Upper lobe of left lung (tissue), 4 donors: Measurements from ENCODE around the gene HSPA8.

ENCODE experiments used
- POLR2A ChIP-seq, 4 donors: fragments of 450-650 bp; IDR thresholded peaks; one replicate each; pipeline ENCODE4 v1.5.1; 2016 to 2017; ENCODE audit warnings: antibody characterized with exemption in 4 of 4, mild to moderate bottlenecking in 2 of 4
- TF ChIP-seq, protein P1 (sequence below), 6 experiments: fragments of 450-650 bp in 4 of 6; fragments of 200-600 bp in 2 of 6; sonication (generic) in 2 of 6; IDR thresholded peaks; one replicate each; pipeline ENCODE4 v1.5.1; 2016 to 2019; ENCODE audit warnings: antibody characterized with exemption in 6 of 6

DNA sequence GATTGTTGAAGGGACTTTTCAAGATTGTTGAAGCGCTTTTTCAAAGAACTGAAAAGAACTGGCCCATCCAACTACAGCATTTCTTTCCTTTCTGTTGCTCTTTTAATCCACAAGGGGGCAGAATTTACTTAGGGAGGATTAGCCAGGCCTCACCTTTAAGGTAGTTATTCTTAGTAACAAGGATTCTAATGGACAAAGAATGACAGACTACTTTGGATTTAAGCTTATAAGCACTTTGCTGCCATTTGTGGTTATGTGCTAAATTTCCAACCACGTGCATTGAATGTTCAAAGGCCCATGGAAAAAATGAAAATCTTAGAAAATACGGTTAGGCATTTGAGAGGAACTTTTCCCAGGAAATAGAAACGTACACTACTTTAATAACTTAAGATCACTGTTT, 49.5 kb upstream of the HSPA8 start:
- TF ChIP-seq, protein P1, sequence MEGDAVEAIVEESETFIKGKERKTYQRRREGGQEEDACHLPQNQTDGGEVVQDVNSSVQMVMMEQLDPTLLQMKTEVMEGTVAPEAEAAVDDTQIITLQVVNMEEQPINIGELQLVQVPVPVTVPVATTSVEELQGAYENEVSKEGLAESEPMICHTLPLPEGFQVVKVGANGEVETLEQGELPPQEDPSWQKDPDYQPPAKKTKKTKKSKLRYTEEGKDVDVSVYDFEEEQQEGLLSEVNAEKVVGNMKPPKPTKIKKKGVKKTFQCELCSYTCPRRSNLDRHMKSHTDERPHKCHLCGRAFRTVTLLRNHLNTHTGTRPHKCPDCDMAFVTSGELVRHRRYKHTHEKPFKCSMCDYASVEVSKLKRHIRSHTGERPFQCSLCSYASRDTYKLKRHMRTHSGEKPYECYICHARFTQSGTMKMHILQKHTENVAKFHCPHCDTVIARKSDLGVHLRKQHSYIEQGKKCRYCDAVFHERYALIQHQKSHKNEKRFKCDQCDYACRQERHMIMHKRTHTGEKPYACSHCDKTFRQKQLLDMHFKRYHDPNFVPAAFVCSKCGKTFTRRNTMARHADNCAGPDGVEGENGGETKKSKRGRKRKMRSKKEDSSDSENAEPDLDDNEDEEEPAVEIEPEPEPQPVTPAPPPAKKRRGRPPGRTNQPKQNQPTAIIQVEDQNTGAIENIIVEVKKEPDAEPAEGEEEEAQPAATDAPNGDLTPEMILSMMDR (IDR thresholded peaks at IDR 0.05) = peak; percentile 57 to 80 (median 70)
- no peak for TF ChIP-seq POLR2A (IDR thresholded peaks at IDR 0.05)
